KOPT-K1 (cell line): ENCODE measurements around the gene GYG1.

Experiments
- H3K27ac ChIP-seq: fragments of 200-600 bp; sonication (generic); 2 replicates; pipeline ENCODE4 v1.5.1; 2016; ENCODE audit warnings: antibody characterized with exemption, mild to moderate bottlenecking, low read depth, low read length; ENCODE audit not compliant: poor library complexity, severe bottlenecking
- H3K36me3 ChIP-seq: fragments of 200-600 bp; sonication (generic); 2 replicates; pipeline ENCODE4 v1.5.1; 2017; ENCODE audit warnings: antibody characterized with exemption, mild to moderate bottlenecking, low read length, moderate library complexity; ENCODE audit not compliant: insufficient read depth
- H3K9me3 ChIP-seq: fragments of 200-600 bp; sonication (generic); 2 replicates; pipeline ENCODE4 v1.5.1; 2017; ENCODE audit warnings: antibody characterized with exemption, low read length, mild to moderate bottlenecking; ENCODE audit not compliant: insufficient read depth, poor library complexity, severe bottlenecking

The GYG1 gene

DNA sequence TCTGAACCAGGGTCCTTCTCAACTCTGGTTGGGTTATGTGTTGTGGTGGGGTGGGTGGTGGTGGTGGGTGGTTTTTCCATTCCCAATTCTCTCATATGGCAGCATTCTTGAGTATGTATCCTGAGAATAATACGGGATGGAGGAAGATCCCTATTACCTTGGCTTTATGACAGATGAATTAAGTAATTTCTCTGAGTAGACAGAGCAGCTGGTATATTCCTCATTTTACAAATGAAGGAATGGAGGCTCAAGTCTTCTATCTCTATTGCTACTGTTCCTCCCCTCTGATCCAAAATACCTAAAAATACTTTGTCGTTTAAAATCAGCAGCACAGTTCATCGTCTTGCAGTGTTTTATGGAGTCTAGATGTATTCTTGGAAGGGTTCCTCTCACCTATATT lies 10.4 kb downstream of the GYG1 start:
- no peak overlapping the region for H3K27ac ChIP-seq
- H3K36me3 ChIP-seq: no peaks in the 10 kb centered on the region
- no peaks in the 10 kb centered on the region for H3K9me3 ChIP-seq

DNA sequence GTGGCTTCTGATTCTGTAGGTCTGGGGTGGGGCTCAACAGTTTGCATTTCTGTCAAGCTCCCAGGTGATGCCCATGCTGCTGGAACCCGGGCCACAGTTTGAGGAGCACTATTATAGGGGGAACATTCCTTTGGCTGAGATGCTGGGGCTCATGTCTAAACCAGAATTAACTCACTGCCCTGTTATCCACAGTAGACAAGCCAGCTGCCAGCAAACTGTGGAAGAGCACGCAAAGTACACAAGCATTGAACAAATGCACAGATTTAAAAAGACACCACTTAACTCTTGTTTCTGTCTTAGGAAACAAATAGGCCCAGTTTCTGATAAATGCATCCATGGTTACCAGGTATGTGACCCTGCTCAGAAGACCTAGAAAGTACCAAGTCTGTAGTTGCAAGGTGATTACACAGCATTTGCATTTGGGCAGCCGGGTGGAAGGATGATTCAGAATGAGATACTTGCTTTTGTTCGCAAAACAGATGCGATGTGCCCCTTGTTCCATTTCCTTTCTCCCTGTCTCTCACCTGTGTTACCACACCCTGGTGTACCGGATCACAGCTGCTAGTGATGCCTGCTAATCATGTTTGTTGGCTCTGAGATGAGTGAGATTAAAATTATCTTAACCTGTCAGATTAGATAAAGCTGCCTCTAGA lies 12.4 kb downstream of the GYG1 start:
- Histone ChIP-seq H3K9me3 (no peaks in the 10 kb centered on the region), H3K36me3 (no peaks in the 10 kb centered on the region), H3K27ac (no peak overlapping the region)

GRCh38 chr3:149004622-149005021 lies 13.3 kb downstream of the GYG1 start:
- no peaks in the 10 kb centered on the region for H3K36me3 ChIP-seq
- no peaks in the 10 kb centered on the region for H3K9me3 ChIP-seq
- H3K27ac ChIP-seq: no peak overlapping the region

DNA sequence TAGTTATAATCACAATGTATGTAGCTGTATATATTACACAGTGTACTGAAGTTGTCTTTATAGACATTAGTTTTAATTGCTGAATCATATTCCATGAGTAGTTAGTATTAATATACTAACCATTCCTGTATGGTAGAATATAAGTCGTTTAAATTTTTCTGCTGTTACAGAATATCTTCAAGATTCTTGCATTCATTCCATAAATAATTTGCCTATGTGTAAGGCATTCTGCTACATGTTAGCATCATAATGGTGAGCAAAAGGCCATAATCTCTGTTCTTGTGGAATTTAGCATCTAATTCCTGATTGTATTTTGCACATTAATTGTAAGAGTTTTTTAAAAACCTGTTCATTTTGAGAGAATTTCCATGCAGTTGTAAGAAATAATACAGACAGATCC lies 14.1 kb downstream of the GYG1 start:
- Histone ChIP-seq H3K36me3 (no peaks in the 10 kb centered on the region), H3K9me3 (no peaks in the 10 kb centered on the region), H3K27ac (no peak overlapping the region)

DNA sequence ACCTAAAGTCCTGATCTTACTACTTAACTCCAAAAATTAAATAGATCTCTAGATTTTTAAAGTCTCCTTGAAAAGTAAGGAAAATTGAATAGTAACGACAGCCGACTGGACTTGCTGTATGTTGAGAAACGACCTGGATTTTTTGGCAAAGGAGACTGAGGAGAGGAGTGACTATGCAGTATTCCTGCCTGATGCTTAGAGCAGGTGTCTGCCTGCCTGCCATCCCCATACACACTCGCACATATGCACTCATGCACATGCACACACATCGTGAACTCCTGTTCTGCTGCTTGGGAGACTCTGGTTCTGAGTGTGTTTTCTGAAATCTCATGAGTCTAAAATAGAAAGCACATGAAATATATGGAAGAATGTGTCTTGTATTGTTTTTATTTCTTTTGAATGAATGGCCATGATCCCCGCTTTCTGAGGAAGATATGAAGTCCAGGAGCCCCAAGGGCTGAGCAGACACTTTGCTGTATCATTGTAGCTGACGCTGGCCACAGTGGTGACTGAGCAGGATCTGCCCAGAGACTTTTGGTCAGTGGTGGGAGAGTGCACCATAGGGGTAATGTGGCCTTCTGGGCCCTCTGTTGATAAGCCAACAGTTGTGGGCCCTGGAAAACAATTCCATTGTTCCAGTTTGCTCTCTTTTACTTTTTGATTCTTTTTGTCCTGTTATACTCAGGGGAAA lies 16.4 kb downstream of the GYG1 start:
- Histone ChIP-seq H3K27ac (no peak overlapping the region), H3K36me3 (no peaks in the 10 kb centered on the region), H3K9me3 (no peaks in the 10 kb centered on the region)

GRCh38 chr3:149009732-149010131 lies 18.4 kb downstream of the GYG1 start:
- no peak overlapping the region for H3K27ac ChIP-seq
- H3K36me3 ChIP-seq: no peaks in the 10 kb centered on the region
- H3K9me3 ChIP-seq: no peaks in the 10 kb centered on the region

DNA sequence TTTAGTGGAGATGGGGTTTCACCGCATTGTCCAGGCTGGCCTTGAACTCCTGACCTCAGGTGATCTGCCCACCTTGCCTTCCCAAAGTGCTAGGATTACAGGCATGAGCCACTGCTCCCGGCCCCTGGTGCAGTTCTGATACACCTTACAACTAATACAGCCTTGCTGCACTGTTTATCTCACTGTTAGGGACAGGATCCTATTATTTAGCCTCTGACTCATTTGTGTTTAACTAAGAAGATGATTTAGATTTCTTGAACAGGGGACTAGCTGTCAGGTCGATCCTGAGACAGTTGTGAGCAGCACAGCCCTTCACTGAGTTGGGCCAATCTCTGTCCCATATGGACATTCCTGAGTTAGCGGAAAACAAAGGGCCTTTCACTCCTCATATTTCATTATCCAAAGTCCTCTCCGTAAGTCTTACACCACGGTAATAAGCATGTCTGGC lies 19.2 kb downstream of the GYG1 start:
- H3K27ac ChIP-seq: no peak overlapping the region
- H3K36me3 ChIP-seq: no peaks in the 10 kb centered on the region
- H3K9me3 ChIP-seq: no peaks in the 10 kb centered on the region

DNA sequence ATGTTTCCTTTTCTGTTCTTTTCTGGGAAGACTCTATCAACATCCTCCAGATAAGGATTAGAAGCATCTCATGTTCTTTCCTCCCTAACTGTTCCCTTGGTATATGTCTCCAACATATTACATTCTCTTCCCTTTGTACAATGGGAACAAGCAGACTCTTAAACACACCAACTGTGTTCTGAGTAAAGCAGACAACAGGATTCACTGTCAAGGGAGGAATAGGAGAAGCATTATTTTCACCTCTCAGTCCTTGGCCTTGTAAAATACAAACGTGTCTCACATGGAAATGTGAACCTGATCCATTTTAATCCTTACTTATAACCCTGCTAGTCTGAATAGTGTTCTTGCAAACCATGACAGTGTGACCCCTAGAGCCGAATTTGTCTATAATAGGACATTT lies 19.6 kb downstream of the GYG1 start:
- no peaks in the 10 kb centered on the region for H3K36me3 ChIP-seq
- H3K27ac ChIP-seq: no peak overlapping the region
- no peaks in the 10 kb centered on the region for H3K9me3 ChIP-seq

DNA sequence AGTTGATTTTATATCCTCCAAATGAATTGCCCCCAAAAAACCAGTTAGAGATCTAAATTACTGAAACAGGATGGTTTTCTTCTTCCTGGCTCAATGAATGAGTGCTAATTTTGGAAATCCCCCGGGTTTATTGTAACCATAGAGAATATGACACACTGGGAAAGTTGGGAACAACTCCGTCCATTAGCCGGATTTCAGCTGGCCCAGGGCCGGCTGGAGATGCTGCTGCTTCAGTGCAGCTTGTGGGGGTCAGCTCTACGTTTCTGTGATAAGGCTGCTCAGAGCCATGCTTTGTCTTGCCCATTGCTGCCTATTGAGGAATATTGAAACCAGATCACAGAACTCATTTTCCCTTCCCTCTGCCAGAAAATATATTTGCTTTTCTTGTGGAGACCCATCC lies 20.3 kb downstream of the GYG1 start:
- Histone ChIP-seq H3K27ac (no peak overlapping the region), H3K36me3 (no peaks in the 10 kb centered on the region), H3K9me3 (no peaks in the 10 kb centered on the region)

DNA sequence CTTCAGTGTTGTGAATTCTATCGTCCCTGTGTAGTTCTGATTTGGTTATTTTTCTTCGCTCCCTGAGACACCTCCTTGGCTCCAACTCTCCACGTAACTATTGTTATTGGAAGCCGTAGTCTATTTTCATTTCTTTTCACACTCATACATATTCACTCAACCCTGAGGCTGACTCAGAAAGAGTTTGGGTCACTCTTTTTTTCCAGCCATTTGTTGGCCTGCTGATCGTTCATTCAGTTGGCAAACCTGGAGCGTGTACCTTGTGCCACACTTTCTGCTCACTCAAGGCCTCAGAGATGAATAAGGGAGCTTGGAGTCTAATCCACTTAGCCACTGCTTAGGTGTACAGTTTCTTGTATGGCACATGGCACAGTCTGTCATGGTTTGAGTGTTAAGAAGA lies 22.4 kb downstream of the GYG1 start:
- H3K9me3 ChIP-seq: no peaks in the 10 kb centered on the region
- H3K36me3 ChIP-seq: no peaks in the 10 kb centered on the region
- no peak overlapping the region for H3K27ac ChIP-seq

GRCh38 chr3:149015393-149015792 lies 24.1 kb downstream of the GYG1 start:
- Histone ChIP-seq H3K36me3 (no peaks in the 10 kb centered on the region), H3K9me3 (no peaks in the 10 kb centered on the region), H3K27ac (no peak overlapping the region)

- no peaks in the 10 kb centered on the region for H3K9me3 ChIP-seq
- H3K36me3 ChIP-seq: no peaks in the 10 kb centered on the region
- H3K27ac ChIP-seq: no peak overlapping the region
Observed at GRCh38 chr3:149016242-149016641, 24.9 kb downstream of the GYG1 start.

DNA sequence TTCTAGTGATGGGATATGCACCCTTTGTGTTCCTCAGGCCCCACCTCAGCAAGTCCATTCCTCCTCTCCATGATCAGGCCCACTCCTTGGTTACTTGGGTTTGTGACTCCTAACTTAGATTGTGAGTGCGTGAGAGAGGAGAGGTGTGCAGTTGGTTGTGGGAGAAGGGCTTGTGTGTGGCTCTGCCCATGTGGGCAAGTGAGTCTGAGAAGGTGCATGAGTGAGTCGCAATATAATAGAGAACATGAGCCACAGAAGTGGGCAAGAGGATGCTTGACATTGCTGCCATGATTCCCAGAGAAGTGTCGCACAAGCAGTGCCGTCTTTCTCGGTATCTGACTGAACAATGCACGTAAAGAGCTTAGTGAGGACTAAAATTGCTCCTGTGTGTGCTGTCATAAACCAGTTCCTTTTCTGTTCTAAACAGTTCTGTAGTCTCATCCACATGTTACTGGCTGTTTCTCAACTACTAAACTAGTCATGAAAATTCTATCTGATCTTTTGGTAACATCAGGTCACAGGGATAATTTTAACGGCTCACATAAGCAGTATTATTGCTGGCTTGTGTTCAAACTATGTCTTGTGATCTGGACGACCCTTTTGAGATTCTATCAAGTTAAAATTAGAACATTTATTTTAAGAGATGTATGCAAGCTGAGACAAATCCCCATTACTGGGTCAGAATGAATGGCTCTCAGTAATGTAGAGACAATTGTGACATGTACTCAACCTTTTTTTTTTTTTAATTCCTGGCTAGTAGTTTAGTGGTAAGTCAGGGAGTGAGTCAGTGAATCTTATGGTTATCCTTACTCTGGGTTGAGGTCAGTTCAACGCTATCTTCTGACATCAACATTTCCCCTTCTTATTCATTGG lies 25.6 kb downstream of the GYG1 start:
- no peak overlapping the region for H3K27ac ChIP-seq

DNA sequence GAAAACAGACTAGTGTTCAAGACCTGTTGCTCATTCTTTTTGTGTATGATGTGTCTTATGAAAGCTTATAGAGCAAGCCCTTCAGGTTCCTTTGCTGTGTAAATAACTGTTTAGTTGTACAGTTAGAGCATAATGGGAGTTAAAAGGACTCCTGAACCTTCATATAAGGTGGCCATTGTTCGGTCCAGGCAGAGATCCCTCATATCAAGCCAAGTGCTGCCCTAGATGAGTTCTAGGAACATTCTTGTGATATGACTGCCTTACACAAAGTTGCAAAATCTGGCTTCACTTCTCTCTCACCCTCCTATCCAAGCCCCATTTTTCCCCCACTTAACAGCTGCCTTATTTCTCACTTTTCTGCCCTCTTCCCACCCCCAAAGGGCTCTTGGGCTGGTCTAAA lies 26.9 kb downstream of the GYG1 start:
- no peaks in the 10 kb centered on the region for H3K9me3 ChIP-seq
- H3K27ac ChIP-seq: no peak overlapping the region
- no peaks in the 10 kb centered on the region for H3K36me3 ChIP-seq

More for the DNA sequence above, 25.6 kb downstream of the GYG1 start:
- Histone ChIP-seq H3K9me3 (no peaks in the 10 kb centered on the region), H3K36me3 (no peaks in the 10 kb centered on the region)

GRCh38 chr3:149019580-149019979 lies 28.2 kb downstream of the GYG1 start:
- Histone ChIP-seq H3K27ac (no peak overlapping the region), H3K36me3 (no peaks in the 10 kb centered on the region), H3K9me3 (no peaks in the 10 kb centered on the region)
